ENCODE results near the gene GLIS1.
A peak's percentile ranks its signal among the peaks of the same experiment; 100 is the strongest.

Gene GLIS1

GRCh38 chr1:53542551-53542950 lies 196.4 kb downstream of the GLIS1 start:
- Mint-ChIP-seq H3K4me1 (ENCODE audit: low read depth) (no peaks in the 10 kb centered on the region), H3K27ac (no peak overlapping the region), H3K36me3 (ENCODE audit: low read depth) (no peaks in the 10 kb centered on the region), H3K9me3 (no peaks in the 10 kb centered on the region), H3K27me3 (ENCODE audit: low read depth) (no peaks in the 10 kb centered on the region), H3K4me3 (no peak overlapping the region)
- no peak for DNase-seq (ENCODE audit: low spot score)

GRCh38 chr1:53541761-53542550 lies 197.0 kb downstream of the GLIS1 start:
- H3K36me3 Mint-ChIP-seq (ENCODE audit: low read depth): no peaks in the 10 kb centered on the region
- no peaks in the 10 kb centered on the region for H3K9me3 Mint-ChIP-seq
- H3K27me3 Mint-ChIP-seq (ENCODE audit: low read depth): no peaks in the 10 kb centered on the region
- DNase-seq (ENCODE audit: low spot score): no peak
- H3K4me3 Mint-ChIP-seq: no peak overlapping the region
- H3K4me1 Mint-ChIP-seq (ENCODE audit: low read depth): no peaks in the 10 kb centered on the region
- no peak overlapping the region for H3K27ac Mint-ChIP-seq

- H3K27ac Mint-ChIP-seq: no peak overlapping the region
- no peak overlapping the region for H3K4me3 Mint-ChIP-seq
- H3K9me3 Mint-ChIP-seq: no peaks in the 10 kb centered on the region
- no peaks in the 10 kb centered on the region for H3K36me3 Mint-ChIP-seq (ENCODE audit: low read depth)
- H3K27me3 Mint-ChIP-seq (ENCODE audit: low read depth): no peaks in the 10 kb centered on the region
- DNase-seq (ENCODE audit: low spot score): no peak
- no peaks in the 10 kb centered on the region for H3K4me1 Mint-ChIP-seq (ENCODE audit: low read depth)
Measured at GRCh38 chr1:53541263-53541625, 197.7 kb downstream of the GLIS1 start.

- no peak for DNase-seq (ENCODE audit: low spot score)
- Mint-ChIP-seq H3K27ac (no peak overlapping the region), H3K4me3 (no peak overlapping the region), H3K4me1 (ENCODE audit: low read depth) (no peaks in the 10 kb centered on the region), H3K9me3 (no peaks in the 10 kb centered on the region), H3K36me3 (ENCODE audit: low read depth) (no peaks in the 10 kb centered on the region), H3K27me3 (ENCODE audit: low read depth) (no peaks in the 10 kb centered on the region)
Measured at GRCh38 chr1:53540604-53541262, 198.2 kb downstream of the GLIS1 start.

GRCh38 chr1:53539711-53540603 lies 199.0 kb downstream of the GLIS1 start:
- H3K36me3 Mint-ChIP-seq (ENCODE audit: low read depth): no peaks in the 10 kb centered on the region
- no peak for DNase-seq (ENCODE audit: low spot score)
- H3K4me1 Mint-ChIP-seq (ENCODE audit: low read depth): no peaks in the 10 kb centered on the region
- H3K27me3 Mint-ChIP-seq (ENCODE audit: low read depth): no peaks in the 10 kb centered on the region
- H3K27ac Mint-ChIP-seq: no peak overlapping the region
- no peak overlapping the region for H3K4me3 Mint-ChIP-seq
- no peaks in the 10 kb centered on the region for H3K9me3 Mint-ChIP-seq

GRCh38 chr1:53539226-53539625 lies 199.7 kb downstream of the GLIS1 start:
- H3K4me1 Mint-ChIP-seq (ENCODE audit: low read depth): no peaks in the 10 kb centered on the region
- H3K36me3 Mint-ChIP-seq (ENCODE audit: low read depth): no peaks in the 10 kb centered on the region
- H3K9me3 Mint-ChIP-seq: no peaks in the 10 kb centered on the region
- H3K27me3 Mint-ChIP-seq (ENCODE audit: low read depth): no peaks in the 10 kb centered on the region
- DNase-seq (ENCODE audit: low spot score): no peak
- H3K27ac Mint-ChIP-seq: no peak overlapping the region
- H3K4me3 Mint-ChIP-seq: no peak overlapping the region

- no peak for DNase-seq (ENCODE audit: low spot score)
- Mint-ChIP-seq H3K4me3 (no peak overlapping the region), H3K4me1 (ENCODE audit: low read depth) (no peaks in the 10 kb centered on the region), H3K36me3 (ENCODE audit: low read depth) (no peaks in the 10 kb centered on the region), H3K9me3 (no peaks in the 10 kb centered on the region), H3K27me3 (ENCODE audit: low read depth) (no peaks in the 10 kb centered on the region), H3K27ac (no peak overlapping the region)
Measured at GRCh38 chr1:53536606-53537005, 202.4 kb downstream of the GLIS1 start.

GRCh38 chr1:53535846-53536245 lies 203.1 kb downstream of the GLIS1 start:
- Mint-ChIP-seq H3K27me3 (ENCODE audit: low read depth) (no peaks in the 10 kb centered on the region), H3K27ac (peak overlapping the region; percentile 24), H3K4me1 (ENCODE audit: low read depth) (no peaks in the 10 kb centered on the region), H3K36me3 (ENCODE audit: low read depth) (no peaks in the 10 kb centered on the region), H3K4me3 (no peak overlapping the region), H3K9me3 (no peaks in the 10 kb centered on the region)
- no peak for DNase-seq (ENCODE audit: low spot score)

- no peak overlapping the region for H3K27ac Mint-ChIP-seq
Measured at GRCh38 chr1:53535226-53535625, 203.7 kb downstream of the GLIS1 start.

GRCh38 chr1:53532912-53533311 lies 206.1 kb downstream of the GLIS1 start:
- DNase-seq (ENCODE audit: low spot score): no peak
- H3K9me3 Mint-ChIP-seq: no peaks in the 10 kb centered on the region
- H3K27ac Mint-ChIP-seq: no peak overlapping the region
- no peak overlapping the region for H3K4me3 Mint-ChIP-seq
- no peaks in the 10 kb centered on the region for H3K27me3 Mint-ChIP-seq (ENCODE audit: low read depth)
- no peaks in the 10 kb centered on the region for H3K36me3 Mint-ChIP-seq (ENCODE audit: low read depth)
- no peaks in the 10 kb centered on the region for H3K4me1 Mint-ChIP-seq (ENCODE audit: low read depth)

More at GRCh38 chr1:53535226-53535625, 203.7 kb downstream of the GLIS1 start:
- Mint-ChIP-seq H3K4me3 (no peak overlapping the region), H3K4me1 (ENCODE audit: low read depth) (no peaks in the 10 kb centered on the region), H3K27me3 (ENCODE audit: low read depth) (no peaks in the 10 kb centered on the region), H3K36me3 (ENCODE audit: low read depth) (no peaks in the 10 kb centered on the region), H3K9me3 (no peaks in the 10 kb centered on the region)
- DNase-seq (ENCODE audit: low spot score): no peak

- Mint-ChIP-seq H3K9me3 (no peaks in the 10 kb centered on the region), H3K4me1 (ENCODE audit: low read depth) (no peaks in the 10 kb centered on the region), H3K27me3 (ENCODE audit: low read depth) (no peaks in the 10 kb centered on the region), H3K27ac (no peak overlapping the region), H3K4me3 (no peak overlapping the region), H3K36me3 (ENCODE audit: low read depth) (no peaks in the 10 kb centered on the region)
- DNase-seq (ENCODE audit: low spot score): no peak
Measured at GRCh38 chr1:53532377-53532776, 206.6 kb downstream of the GLIS1 start.

GRCh38 chr1:53530550-53530949 lies 208.4 kb downstream of the GLIS1 start:
- Mint-ChIP-seq H3K9me3 (no peaks in the 10 kb centered on the region), H3K27ac (no peak overlapping the region), H3K27me3 (ENCODE audit: low read depth) (no peaks in the 10 kb centered on the region), H3K4me1 (ENCODE audit: low read depth) (no peaks in the 10 kb centered on the region), H3K4me3 (no peak overlapping the region), H3K36me3 (ENCODE audit: low read depth) (no peaks in the 10 kb centered on the region)
- DNase-seq (ENCODE audit: low spot score): no peak

GRCh38 chr1:53529555-53529954 lies 209.4 kb downstream of the GLIS1 start:
- H3K9me3 Mint-ChIP-seq: no peaks in the 10 kb centered on the region
- no peaks in the 10 kb centered on the region for H3K4me1 Mint-ChIP-seq (ENCODE audit: low read depth)
- H3K27me3 Mint-ChIP-seq (ENCODE audit: low read depth): no peaks in the 10 kb centered on the region
- H3K4me3 Mint-ChIP-seq: no peak overlapping the region
- no peak for DNase-seq (ENCODE audit: low spot score)
- H3K36me3 Mint-ChIP-seq (ENCODE audit: low read depth): no peaks in the 10 kb centered on the region
- H3K27ac Mint-ChIP-seq: no peak overlapping the region

- no peaks in the 10 kb centered on the region for H3K4me1 Mint-ChIP-seq (ENCODE audit: low read depth)
Measured at GRCh38 chr1:53527368-53527767, 211.6 kb downstream of the GLIS1 start.

More at GRCh38 chr1:53527368-53527767, 211.6 kb downstream of the GLIS1 start:
- Mint-ChIP-seq H3K27me3 (ENCODE audit: low read depth) (no peaks in the 10 kb centered on the region), H3K9me3 (no peaks in the 10 kb centered on the region), H3K4me3 (no peak overlapping the region), H3K27ac (no peak overlapping the region), H3K36me3 (ENCODE audit: low read depth) (no peaks in the 10 kb centered on the region)
- no peak for DNase-seq (ENCODE audit: low spot score)

Data from T-helper 2 cell treated with Interferon-gamma antibody and Interleukin-4, amounts not matched to agents 5 μg/mL and 100 μg/mL, for 36 hours (primary cell).